Measurements from ENCODE around the gene ITPKC. TPM values are rescaled to one million over a fixed set of nuclear protein-coding genes. Genes with fewer than 3 reads are reported as not detected.

Gene ITPKC
- polyA plus RNA-seq (2013, experiment 1 of 2; ENCODE audit: insufficient read length), result 7.8 TPM
- polyA plus RNA-seq (2013, experiment 2 of 2; ENCODE audit: insufficient read length), result 8.3 TPM

- peak; percentile 98 for DNase-seq
Observed at GRCh38 chr19:40716482-40717324, at the start of gene ITPKC, which contains the start of gene COQ8B. Gene ITPKC, plus strand, starts transcription at chr19:40717112. Its CDS starts 24 bp downstream, at chr19:40717136. Gene COQ8B, minus strand, starts transcription at chr19:40716886. Its CDS starts 2,254 bp downstream, at chr19:40714632.

DNA sequence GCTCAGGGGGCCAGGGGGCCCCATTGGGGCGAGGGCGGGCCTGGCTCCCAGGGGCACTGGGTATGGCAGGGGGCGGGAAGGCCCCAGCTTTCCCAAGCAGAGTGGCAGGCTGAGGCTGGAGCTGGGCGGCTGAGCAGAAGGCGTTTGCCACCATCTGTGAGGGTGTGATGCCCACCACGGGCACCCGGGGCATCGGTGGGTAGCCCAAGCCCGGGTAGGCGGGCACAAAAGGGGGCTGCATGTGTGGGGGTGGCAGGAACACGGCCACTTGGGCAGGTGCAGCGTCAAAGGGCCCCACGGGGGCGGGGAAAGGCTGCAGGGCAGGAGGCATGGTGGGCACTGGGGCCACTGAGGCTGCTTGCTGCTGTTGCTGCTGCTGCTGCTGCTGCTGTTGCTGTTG lies 49.3 kb upstream of the ITPKC start:
- no peak for DNase-seq

DNA sequence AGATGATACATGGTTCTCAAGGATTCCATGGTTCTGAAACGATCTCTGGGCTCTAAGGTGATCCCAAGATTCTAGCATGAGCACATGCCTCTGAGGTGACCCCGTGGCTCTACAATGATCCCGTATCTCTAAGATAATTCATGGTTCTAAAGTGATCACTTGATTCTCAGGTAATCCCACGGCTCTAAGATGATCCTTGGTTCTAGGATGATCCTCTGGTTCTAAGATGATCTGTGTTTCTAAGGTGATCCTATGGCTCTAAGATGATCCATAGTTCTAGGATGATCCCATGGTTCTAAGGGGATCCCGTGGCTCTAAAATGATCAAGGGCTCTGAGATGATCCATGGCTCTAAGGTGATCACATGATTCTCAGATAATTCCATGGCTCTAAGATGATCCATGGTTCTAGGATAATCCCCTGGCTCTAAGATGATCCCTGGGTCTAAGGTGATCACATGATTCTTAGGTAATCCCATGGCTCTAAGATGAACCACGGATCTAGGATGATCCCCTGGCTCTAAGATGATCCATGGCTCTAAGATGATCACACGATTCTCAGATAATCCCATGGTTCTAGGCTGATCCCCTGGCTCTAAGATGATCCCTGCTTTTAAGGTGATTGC lies 47.8 kb upstream of the ITPKC start:
- no peak for DNase-seq

DNA sequence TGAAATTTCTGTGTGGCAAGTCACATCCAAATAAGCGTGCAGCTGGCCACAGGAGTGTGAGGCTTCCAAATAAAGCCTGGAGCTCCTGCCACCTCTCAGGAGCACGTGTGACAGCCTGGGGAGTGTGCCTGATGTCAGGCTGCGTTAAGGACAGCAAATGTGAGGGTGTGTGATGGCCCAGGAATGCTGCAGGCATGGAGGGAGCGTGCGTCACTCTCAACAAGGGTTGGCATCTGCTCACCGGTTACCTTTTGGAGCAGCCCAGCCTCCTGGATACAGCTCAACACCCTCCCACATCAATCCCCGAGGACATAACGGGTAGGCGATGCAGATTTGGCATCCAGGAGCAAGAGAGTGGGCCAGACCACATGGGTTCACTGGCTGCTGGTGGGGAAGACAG lies 45.5 kb upstream of the ITPKC start:
- DNase-seq, result no peak

GRCh38 chr19:40672038-40672437 lies 44.9 kb upstream of the ITPKC start:
- DNase-seq, result no peak

- DNase-seq, result no peak
Observed at GRCh38 chr19:40672573-40673299, 44.2 kb upstream of the ITPKC start.

- no peak for DNase-seq
Observed at GRCh38 chr19:40673397-40673796, 43.5 kb upstream of the ITPKC start.

GRCh38 chr19:40674291-40674690 lies 42.6 kb upstream of the ITPKC start:
- no peak for DNase-seq

GRCh38 chr19:40677156-40677555 lies 39.8 kb upstream of the ITPKC start:
- DNase-seq, result no peak

GRCh38 chr19:40681039-40681438 lies 35.9 kb upstream of the ITPKC start:
- DNase-seq, result no peak

DNA sequence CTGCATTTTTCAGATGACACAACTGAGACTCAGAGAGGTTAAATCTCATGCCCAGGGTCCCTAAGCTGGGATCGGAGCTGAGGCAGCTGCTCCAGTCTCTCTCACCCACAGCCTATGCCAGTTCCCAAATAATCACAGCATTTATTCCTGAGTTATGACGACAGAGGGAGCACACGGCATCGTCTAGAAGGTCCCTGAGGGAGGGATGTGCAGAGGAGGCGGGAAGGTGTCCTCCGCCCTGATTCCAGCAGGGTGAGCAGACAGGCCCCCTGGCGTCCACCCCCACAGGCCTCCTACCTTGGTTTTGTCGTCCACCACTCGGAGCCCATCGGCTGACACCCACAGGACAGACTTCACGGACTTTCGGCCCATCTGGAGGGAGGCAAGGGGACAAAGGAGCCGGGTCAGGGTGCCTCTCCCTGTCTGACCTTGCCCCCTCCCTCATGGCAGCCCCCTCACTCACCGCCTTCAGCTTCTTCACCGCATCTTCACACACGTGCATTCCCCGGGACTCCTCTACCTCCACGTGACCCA lies 34.4 kb upstream of the ITPKC start:
- no peak for DNase-seq

GRCh38 chr19:40683437-40683836 lies 33.5 kb upstream of the ITPKC start:
- DNase-seq, result no peak

GRCh38 chr19:40684280-40684679 lies 32.6 kb upstream of the ITPKC start:
- DNase-seq, result no peak

DNA sequence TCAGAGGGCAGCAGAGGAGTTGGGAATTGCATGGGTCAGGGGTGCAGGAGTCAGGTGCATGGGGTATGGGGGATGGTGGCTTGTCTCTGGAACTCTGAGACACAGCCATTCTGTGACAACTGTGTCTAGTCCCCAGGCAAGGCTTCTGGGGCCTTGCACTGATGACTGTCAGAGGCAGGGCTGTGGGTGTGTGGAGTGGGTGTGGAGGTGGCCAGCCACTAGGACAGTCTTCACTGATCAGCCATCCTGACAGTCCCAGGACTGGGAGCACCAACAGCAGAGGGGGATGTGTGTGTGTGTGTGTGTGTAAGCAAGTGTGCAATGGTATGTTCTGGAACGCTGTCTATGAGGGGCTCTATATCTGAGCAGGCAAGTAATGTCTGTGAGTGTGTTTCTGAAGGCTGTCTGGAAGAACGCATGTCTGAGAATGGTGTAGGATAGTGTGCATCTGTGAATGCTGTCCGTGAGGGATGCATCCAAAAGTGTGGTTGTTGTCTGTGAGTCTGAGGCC lies 31.8 kb upstream of the ITPKC start:
- no peak for DNase-seq

DNA sequence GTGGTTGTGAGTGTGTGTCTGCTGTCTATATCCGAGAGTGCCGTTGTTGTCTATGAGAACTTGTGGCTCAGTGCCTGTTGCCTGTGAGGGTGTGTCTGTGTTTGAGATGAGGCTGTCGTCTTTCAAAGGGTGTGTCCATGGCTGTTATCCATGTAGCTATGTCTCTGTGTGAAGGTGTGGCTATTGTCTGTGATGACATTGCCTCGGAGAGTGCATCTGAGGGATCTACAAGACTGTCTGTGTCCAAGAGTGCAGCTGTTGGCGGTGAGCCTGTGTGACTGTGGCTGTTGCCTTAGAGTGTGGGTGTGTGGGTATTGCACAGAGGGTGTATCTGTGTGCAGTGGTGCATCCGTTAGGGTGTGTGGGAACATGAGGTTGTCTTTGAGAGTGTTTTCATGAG lies 31.3 kb upstream of the ITPKC start:
- DNase-seq, result no peak

GRCh38 chr19:40686882-40687524 lies 29.9 kb upstream of the ITPKC start:
- no peak for DNase-seq

DNA sequence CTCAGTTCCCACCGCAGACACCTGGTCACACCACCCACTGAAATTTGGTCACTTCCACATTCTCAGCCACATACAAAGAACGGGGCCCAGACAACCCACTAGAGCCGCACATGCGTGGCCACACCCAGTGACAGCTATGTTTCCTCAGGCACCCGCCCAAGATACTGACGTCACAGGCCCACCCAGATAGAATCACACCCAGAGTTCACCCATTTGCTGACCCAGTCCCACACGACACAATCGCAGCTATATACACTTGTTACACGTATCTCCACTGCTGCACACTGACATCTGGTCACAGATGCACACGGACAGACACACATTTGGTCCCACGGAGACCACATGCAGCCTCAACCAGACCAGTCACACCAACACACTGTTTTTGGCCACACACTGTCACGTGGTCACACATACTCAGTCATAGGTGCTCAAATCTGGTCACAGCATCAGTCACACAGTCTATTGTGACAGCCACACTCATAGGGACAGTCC lies 29.3 kb upstream of the ITPKC start:
- DNase-seq, result peak; percentile 77

DNA sequence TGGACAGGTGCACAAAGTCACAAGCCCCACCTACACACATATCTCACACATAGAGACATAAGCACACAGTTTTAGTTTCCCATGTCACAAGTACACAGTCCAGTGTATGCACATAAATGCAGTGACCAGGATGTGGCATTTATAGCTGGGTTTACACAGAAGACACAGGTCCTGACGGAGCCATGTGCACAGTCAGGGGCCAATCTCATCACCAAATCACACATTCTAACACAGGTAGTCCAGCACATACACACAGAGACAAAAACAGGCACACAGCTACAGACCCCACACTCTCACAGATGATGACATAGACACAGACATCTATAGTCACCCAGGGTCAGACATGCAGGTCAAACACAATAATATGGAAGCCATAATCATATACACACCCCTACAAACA lies 28.6 kb upstream of the ITPKC start:
- no peak for DNase-seq

- DNase-seq, result no peak
Observed at GRCh38 chr19:40688987-40689338, 27.9 kb upstream of the ITPKC start.

GRCh38 chr19:40689339-40690049 lies 27.4 kb upstream of the ITPKC start:
- DNase-seq, result peak; percentile 28

GRCh38 chr19:40690050-40690692 lies 26.7 kb upstream of the ITPKC start, which contains the start of gene NUMBL:
Gene NUMBL, minus strand, starts transcription at chr19:40690651. Its CDS starts 168 bp downstream, at chr19:40690483.
- DNase-seq, result no peak

Measured in fibroblast of skin of scalp (primary cell).